Measurements from ENCODE around the gene SPATA31D1.
"Not testable (repeated sequence)": the region's sequence is repeated elsewhere in the genome, so short reads cannot be mapped to it uniquely, and the experiment has no call there.

Gene SPATA31D1

DNA sequence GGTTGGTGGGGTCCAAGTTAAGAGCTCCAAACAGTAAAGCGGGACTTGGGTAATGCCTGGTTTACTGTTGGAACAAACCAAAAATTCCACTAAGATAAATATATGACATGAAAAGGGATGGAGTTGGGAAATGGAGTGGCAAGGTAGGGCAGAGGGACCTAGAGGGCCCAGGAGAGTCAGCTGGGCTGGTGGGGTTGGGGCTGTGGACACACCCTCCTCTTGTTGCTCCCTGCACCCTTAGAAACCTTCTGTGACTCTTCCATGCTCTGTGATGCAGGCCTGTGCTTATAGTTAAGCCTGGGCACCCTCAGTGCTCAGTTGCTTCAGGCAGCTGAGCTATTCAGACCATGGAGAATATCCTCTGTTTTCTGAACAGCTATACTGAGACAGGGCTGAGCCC, at the start of gene SPATA31D1:
SPATA31D1 (plus strand) TSS at position 301 of the 400 bp plus-strand sequence; CDS start at position 348, 47 bp downstream.
- DNase-seq = not testable (repeated sequence)

GRCh38 chr9:81943393-81943792, 45.2 kb upstream of the SPATA31D1 start, which contains the start of gene SPATA31D3:
Gene SPATA31D3 (plus strand): TSS chr9:81943500. CDS start chr9:81943586, 86 bp downstream.
- not testable (repeated sequence) for DNase-seq

GRCh38 chr9:81948650-81949049, 39.9 kb upstream of the SPATA31D1 start:
- DNase-seq = not testable (repeated sequence)

GRCh38 chr9:81953096-81953495, 35.5 kb upstream of the SPATA31D1 start:
- DNase-seq = no peak

GRCh38 chr9:81955625-81956024, 32.9 kb upstream of the SPATA31D1 start:
- DNase-seq = no peak

DNA sequence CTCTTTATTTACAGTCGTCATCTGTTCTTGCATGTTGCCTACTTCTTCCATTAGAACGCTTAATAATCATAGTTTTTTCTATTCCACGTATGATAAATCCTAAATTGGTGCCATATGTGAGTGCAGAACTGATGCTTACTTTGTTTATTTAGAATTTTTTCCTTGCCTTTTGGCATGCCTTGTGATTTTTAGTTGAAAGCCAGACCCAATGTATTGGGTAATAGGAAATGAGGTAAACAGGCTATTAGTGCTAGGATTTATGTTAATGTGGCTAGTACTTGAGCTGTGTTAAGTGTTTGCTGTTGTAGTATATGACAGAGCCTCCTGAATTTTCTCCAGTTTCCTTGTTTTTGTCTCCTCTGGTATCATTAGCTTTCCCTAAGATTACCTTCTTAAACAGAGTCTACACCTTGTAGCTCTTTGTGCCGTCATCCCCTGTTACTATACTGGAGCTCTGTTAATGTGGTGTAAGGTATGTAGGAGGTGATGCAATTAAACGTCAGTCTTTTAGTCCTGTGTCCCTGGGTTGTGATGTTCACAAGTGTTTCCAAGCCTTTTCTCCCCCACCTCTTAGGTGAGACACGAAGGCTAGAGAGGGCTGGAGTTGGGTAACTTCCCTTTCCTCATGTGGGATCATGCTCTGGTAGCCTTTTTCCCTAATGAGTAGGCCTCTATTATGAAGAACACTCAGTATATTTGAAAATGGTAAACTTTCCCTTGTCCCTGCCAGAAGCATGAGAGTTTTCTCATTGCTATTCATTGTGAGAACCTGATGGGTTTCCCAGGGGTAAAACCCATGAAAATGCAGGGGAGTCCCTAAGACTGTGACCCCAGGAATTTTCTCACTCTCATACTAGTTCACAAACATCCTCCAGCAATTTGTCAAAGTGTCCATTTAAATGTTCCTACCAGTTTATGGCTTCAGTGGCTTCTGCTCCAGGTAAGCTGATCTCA, 24.1 kb upstream of the SPATA31D1 start:
- DNase-seq = no peak

GRCh38 chr9:81968026-81968425, 20.5 kb upstream of the SPATA31D1 start:
- no peak for DNase-seq

DNA sequence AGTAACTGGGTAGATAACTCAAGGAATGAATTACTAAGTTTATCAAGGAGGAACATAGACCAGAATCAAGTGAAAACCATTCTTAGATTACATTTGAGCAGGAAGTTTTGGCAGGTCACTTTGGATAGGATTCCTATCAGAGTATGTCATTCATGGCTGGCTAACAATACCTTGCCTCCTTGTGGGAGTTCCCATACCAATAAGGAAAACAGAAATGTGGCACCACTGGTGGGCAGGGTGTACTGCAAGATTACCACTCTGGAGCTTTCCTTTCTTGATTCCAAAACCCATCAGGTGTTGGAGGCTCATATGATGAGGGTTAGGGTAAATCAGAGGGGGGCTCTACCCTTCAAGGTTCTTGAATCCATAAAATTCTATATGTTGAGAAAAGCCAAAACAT, 18.6 kb upstream of the SPATA31D1 start:
- DNase-seq = no peak

DNA sequence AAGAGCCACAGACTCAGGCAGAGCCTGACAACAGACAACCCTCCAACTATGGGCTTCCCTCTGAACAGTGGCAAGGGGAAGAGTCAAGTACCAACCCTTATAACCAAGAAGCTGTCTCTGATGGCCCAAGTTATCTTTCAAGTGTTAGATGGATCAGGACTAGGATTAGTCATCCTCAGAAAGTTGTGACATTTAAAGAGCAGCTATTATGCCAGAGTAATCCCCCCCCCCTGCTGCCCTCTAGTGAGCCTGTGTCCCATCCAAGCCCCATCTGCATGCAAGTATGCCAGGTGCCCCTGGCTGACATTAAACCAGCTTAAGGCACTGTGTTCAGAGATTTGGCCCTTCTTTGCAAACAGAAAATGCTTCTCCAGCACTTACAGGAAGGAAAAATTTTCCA, 16.8 kb upstream of the SPATA31D1 start:
- no peak for DNase-seq

DNA sequence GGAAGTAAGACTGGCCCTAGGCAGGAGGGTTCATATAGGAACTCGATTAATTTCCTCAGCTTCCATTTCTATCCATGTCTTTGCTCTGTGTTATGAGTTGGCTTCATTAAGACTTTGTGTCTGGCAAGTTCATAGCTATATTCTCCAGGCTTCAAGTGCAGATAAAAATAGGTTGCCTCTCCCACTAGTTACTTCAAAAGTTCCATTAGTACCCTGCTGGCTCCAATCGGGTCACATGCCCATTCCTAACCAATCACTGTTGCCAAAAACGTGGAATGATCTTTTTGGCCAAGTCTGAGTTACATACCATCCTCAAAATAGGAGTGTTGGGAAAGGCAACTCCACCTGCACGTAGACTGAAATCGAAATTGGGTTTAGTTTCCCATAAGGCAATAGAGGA, 13.8 kb upstream of the SPATA31D1 start:
- no peak for DNase-seq

- DNase-seq = no peak
These were observed 12.2 kb upstream of the SPATA31D1 start for GRCh38 chr9:81976351-81976750.

DNA sequence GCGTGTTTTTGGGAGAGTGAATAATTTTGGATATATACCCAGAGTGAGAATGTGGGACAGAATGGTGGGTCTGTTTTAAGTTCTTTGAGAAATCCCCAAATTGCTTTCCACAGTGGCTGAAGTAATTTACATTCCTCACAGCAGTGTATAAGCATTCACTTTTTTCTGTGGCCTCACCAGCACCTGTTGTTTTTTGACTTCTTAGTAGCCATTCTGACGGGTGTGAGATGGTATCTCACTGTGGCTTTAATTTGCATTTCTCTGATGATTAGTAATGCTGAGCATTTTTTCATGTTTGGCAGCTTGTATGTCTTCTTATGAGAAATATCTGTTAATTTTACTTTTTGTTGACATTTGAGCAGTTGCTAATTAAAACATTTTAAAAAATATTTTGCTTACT, 9.4 kb upstream of the SPATA31D1 start:
- DNase-seq = no peak

- no peak for DNase-seq
These were observed 8.0 kb upstream of the SPATA31D1 start for GRCh38 chr9:81980568-81980967.

GRCh38 chr9:81981883-81982282, 6.7 kb upstream of the SPATA31D1 start:
- DNase-seq = no peak

DNA sequence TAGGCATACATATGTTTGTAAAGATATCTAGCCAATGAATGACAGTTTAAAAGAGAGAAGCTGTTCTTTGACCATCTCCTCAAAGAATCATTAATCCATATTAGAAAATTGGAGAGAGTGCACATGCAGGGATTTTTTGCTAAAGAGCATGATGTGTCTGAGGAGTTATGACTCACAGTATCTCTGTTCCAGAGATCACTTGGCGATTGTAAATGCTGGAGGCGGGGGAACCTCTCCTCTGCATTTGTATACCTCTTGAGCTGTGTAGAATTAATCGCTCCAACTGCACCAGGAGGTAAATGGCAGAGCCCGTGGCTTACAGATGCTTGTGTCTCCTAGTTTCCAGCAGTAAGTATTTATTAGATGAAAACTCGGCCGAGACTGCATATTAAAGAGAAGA, 3.6 kb upstream of the SPATA31D1 start:
- no peak for DNase-seq

GRCh38 chr9:81986051-81986450, 2.5 kb upstream of the SPATA31D1 start:
- no peak for DNase-seq

DNA sequence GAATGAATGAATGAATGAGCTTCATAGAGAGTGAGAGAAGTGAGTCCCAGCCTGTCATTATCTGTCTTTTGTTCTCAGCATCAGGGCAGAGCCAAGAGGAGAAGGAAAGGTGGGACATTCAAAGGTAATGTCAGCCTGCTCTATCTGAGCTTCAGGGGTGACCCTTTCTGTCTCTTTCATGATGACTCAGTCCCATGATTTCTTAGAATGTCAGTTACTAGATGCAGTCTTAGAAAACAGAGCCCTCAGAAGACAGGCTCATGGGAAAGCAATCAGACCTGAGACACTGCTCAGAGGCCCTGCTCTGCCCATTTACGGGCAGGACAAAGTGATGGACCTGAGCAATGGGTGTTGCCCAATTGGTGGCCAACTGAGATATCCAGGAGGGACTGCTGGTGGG, 1.1 kb downstream of the SPATA31D1 start:
- no peak for DNase-seq

GRCh38 chr9:81993656-81994055, 5.1 kb downstream of the SPATA31D1 start:
- no peak for DNase-seq

- DNase-seq = no peak
These were observed 11.2 kb downstream of the SPATA31D1 start for GRCh38 chr9:81999806-82000205.

DNA sequence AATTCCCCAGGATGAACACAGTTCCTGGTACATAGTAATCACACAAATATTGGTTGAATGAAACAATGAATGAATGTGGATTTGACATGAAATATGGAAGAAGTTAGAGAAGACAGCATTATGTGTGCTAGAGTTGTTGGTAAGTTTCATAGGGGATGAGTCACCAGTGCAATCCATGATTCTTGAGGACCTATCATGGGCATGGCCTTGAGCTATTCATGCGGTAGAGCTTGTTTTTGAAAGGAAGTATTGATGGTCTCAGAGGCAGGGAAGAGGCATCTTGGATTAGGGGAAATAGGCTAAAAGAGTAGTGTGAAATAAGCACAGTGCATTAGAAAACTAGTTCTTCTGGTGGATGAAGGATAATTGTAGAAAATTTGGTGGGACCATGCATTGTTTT, 22.1 kb downstream of the SPATA31D1 start:
- no peak for DNase-seq

DNA sequence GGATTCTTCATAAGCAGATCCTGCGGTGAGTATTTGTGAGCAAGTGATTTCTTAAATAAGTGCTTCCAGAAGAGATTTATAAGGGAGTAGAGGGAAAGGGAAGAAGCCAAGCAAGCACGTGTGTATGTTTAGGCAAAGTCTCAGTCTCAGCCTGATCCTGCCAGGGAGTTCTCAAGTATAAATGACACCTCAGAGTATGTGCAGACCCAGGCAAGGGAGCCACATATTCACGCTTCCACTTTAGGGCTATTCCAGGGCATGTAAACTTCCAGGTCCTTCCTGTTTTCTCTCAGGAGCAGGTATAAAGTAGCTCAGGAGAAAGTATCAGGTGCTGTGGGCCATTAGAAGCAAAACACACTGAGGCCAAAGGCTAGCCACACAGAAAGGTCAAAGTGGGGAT, 22.6 kb downstream of the SPATA31D1 start:
- no peak for DNase-seq

DNA sequence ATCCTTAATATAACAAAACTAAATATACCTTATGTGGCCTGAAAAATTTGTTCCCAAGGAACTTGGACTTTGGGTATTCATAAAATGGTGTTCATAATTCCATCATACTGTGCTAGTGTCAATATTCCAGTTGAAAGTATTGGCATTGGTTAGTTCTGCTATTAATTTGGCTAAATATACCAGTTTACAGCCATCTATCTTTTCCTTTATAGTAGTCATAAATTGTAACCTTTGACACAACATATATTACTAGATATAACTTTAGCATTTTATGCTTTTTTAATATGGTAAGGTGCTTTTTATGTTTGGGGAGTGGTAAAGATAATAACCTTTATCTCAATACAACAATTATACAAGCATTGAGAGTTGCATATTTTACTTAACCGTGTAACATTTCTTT, 23.7 kb downstream of the SPATA31D1 start:
- DNase-seq = no peak

- DNase-seq = no peak
These were observed 31.8 kb downstream of the SPATA31D1 start for GRCh38 chr9:82020331-82020730.

GRCh38 chr9:82021198-82021597, 32.6 kb downstream of the SPATA31D1 start:
- no peak for DNase-seq

- DNase-seq = no peak
These were observed 33.5 kb downstream of the SPATA31D1 start for GRCh38 chr9:82022121-82022520.
